Muscle of leg (tissue), 11 donors: Measurements from ENCODE around the gene NPAS2. TPM values are rescaled to one million over a fixed set of nuclear protein-coding genes. Genes with fewer than 3 reads are reported as not detected.

Experiments
- DNase-seq: peaks from one replicate; pipeline ENCODE4 v3.0.0; 2013
- H3K27ac ChIP-seq: one replicate; pipeline ENCODE4 v1.5.1; 2013; ENCODE audit warnings: mild to moderate bottlenecking, low read length, control low read depth
- H3K27me3 ChIP-seq: one replicate; pipeline ENCODE4 v1.6.1; 2013; ENCODE audit warnings: low read length; ENCODE audit not compliant: control insufficient read depth, insufficient read depth
- H3K36me3 ChIP-seq: one replicate; pipeline ENCODE4 v1.6.1; 2013; ENCODE audit warnings: low read length; ENCODE audit not compliant: control insufficient read depth, insufficient read depth
- H3K4me1 ChIP-seq: one replicate; pipeline ENCODE4 v1.6.1; 2013; ENCODE audit warnings: low read length; ENCODE audit not compliant: control insufficient read depth, insufficient read depth
- H3K4me3 ChIP-seq: one replicate; pipeline ENCODE4 v1.5.1; 2013; ENCODE audit warnings: low read length, control low read depth
- H3K9me3 ChIP-seq: replicated peaks from 2 replicates; pipeline ENCODE4 v1.6.1; 2013; ENCODE audit warnings: low read depth, low read length; ENCODE audit not compliant: control insufficient read depth
- WGBS: methylation state at CpG from one replicate; pipeline ENCODE4 v1.1.5; 2013; ENCODE audit warnings: missing lambda C conversion rate; ENCODE audit not compliant: insufficient coverage; 5-methylcytosine and 5-hydroxymethylcytosine counted together
- polyA plus RNA-seq, 8 donors: library from polyadenylated mRNA; unstranded; fragments of 120-200 nt; gene quantifications; one replicate each; pipeline versions ENCODE4 v1.2.1 to v1.2.3, GENCODE V29; 2013; ENCODE audit warnings: inconsistent platforms in 1 of 8, low replicate concordance in 1 of 8; ENCODE audit not compliant: insufficient read length in 8 of 8, insufficient read depth in 1 of 8
- total RNA-seq: library from RNA; stranded (reverse); fragments of 120-200 nt; gene quantifications from one replicate; pipeline ENCODE4 v1.2.4, GENCODE V29; 2013

The NPAS2 gene
- total and polyA plus RNA-seq, 9 donors: 2.9 to 18.5 (median 8.9) TPM

DNA sequence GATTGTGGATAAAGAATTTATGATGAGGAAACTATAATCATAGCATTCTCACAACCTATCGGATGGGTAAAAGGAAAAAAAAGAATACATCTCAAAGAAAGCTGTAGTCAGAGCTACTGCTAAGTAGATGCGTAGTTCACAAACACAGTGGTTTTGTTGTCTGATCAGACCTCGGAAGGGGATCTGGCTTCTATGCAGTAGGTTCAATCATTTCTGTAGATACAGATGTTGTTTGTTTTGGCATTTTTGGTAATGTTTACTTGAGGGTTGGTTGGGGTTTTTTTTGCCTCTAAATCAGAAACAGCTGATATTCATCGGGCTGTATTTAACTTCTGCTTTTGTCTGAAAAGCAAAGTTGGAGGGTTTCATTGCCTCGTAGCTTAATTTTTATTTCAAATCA, 42.1 kb downstream of the NPAS2 start:
- Histone ChIP-seq H3K9me3 (no peaks in the 10 kb centered on the region), H3K27me3 (no peaks in the 10 kb centered on the region), H3K36me3 (no peaks in the 10 kb centered on the region), H3K4me1 (no peaks in the 10 kb centered on the region), H3K27ac (no peak overlapping the region), H3K4me3 (no peak overlapping the region)
- WGBS: 83% methylated on average over 3 of the region's 5 CpGs
- no peak for DNase-seq

- H3K27ac ChIP-seq: no peak overlapping the region
- peaks cover 4% of the 10 kb centered on the region for H3K9me3 ChIP-seq
- no peaks in the 10 kb centered on the region for H3K4me1 ChIP-seq
- WGBS: 87% methylated on average over 2 of the region's 5 CpGs
- DNase-seq: no peak
- H3K36me3 ChIP-seq: no peaks in the 10 kb centered on the region
- no peaks in the 10 kb centered on the region for H3K27me3 ChIP-seq
- H3K4me3 ChIP-seq: no peak overlapping the region
Observed at GRCh38 chr2:100865816-100866460, 46.0 kb downstream of the NPAS2 start.

DNA sequence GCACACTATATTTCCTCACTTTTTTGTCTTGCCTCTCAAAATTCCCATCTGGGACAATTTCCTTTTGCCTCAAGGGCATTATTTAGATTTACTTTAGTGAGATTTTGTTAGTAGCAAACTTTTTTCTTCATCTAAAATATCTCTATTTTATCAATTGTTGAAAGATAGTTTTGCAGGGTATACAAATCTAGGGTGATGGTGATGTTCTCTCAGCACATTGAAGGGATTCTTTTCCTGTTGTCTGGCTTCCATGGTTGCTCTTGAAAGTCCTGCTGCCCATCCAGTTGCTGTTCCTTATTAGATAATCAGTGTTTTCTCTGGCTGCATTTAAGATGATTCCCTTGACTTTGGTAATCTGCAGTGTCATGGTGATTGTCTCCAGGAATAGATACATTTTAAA, 48.1 kb downstream of the NPAS2 start:
- H3K36me3 ChIP-seq: no peaks in the 10 kb centered on the region
- peaks cover 4% of the 10 kb centered on the region for H3K9me3 ChIP-seq
- no peaks in the 10 kb centered on the region for H3K4me1 ChIP-seq
- no peak overlapping the region for H3K4me3 ChIP-seq
- DNase-seq: no peak
- no peaks in the 10 kb centered on the region for H3K27me3 ChIP-seq
- no peak overlapping the region for H3K27ac ChIP-seq

DNA sequence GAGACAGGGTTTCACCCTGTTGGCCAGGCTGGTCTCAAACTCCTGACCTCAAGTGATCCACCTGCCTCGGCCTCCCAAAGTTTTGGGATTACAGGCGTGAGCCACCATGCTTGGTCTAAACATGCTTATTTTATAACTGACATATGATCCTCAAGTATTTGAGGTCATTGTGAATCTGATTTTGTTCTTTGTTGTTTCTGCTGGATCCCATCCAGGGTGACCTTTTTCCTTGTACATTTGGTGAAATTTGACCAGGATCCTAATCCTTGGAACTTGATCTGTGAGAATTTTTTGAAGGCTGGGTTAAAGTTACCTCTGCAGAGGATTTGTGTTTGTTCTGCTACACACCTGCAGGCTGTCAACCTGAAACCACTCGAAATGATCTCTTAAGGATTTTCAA, 49.2 kb downstream of the NPAS2 start:
- H3K4me1 ChIP-seq: no peaks in the 10 kb centered on the region
- no peak for DNase-seq
- no peaks in the 10 kb centered on the region for H3K27me3 ChIP-seq
- 86% methylated on average over 1 of the region's 3 CpGs for WGBS
- H3K36me3 ChIP-seq: no peaks in the 10 kb centered on the region
- no peak overlapping the region for H3K4me3 ChIP-seq
- no peak overlapping the region for H3K27ac ChIP-seq
- peaks cover 4% of the 10 kb centered on the region for H3K9me3 ChIP-seq

DNA sequence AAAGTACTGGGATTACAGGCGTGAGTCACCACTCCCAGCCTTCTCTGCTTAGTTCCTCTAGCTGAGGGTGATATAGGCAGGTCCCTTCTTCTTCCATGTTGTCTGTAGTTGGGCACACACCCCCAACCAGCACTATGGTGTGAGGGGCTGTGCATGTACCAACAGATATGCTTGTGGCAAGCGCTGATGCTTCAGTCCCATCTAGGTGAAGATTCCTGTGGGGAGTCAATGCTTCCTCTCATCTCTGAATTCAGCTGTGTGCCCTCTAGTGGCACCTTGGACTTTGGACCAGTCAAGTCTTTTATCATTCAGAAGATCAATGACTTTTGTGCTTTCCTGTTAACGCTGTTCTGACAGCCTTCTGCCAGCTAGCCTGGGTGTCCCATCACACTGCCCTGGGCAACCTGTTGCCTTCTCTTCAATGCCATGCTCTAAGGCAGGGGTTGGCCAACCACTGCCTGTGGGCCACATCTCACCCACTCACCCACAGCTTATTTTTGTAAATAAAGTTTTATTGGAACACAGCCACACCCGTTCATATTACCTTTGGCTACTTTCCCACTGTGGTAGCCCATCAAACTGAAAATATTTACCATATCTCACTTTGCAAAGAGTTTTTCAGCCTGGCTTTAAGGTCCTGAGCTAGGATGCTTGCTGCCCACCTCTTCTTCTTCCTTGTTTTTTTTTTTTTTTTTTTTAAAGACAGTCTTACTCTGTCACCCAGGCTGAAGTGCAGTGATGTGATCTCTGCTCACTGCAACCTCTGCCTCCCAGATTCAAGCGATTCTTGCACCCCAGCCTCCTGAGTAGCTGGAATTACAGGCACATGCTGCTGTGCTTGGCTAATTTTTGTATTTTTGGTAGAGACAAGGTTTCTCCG, 51.0 kb downstream of the NPAS2 start:
- H3K27ac ChIP-seq: no peak overlapping the region
- no peaks in the 10 kb centered on the region for H3K36me3 ChIP-seq
- peaks cover 6% of the 10 kb centered on the region for H3K9me3 ChIP-seq
- WGBS: 67% methylated on average over 2 of the region's 6 CpGs
- no peak for DNase-seq
- H3K4me1 ChIP-seq: no peaks in the 10 kb centered on the region
- no peak overlapping the region for H3K4me3 ChIP-seq
- no peaks in the 10 kb centered on the region for H3K27me3 ChIP-seq

DNA sequence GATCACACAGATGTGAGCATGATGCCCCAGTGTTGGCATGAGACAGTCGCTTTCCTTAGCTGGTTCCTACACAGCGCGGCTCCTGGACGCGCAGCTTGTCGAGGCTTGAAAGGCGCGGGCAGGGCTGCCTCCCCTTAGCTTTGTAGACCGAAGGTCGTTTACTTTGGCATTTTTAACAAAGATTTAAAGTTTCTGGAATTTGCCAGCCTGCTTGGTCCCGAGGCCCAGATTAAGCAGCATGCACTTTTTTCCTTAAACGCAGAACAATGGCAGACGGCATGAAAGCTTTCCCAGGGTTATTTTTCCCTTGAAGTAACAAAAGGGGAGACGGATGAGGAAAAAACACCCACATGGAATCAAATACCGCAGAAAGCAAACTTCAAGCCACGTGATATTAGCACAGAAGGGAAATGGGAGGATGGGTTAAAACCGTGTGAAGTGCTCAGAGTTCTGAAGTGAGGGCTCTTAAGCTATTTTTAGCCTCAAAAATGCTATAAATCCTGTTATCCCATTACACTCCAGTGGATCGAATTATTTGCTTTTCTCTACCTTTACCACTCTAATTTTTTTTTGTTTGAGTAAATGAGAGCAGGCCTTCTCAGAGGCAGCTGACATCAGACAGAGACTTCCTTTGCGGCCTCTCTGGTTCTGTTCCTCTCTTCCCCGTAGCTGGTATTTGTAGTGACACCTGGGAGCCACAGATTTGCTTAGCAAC, 55.7 kb downstream of the NPAS2 start:
- Histone ChIP-seq H3K27ac (peak overlapping the region; percentile 17), H3K36me3 (no peaks in the 10 kb centered on the region), H3K4me1 (peaks cover 12% of the 10 kb centered on the region), H3K9me3 (peaks cover 2% of the 10 kb centered on the region), H3K4me3 (no peak overlapping the region), H3K27me3 (no peaks in the 10 kb centered on the region)
- 83% methylated on average over 12 of the region's 20 CpGs for WGBS
- DNase-seq: no peak

DNA sequence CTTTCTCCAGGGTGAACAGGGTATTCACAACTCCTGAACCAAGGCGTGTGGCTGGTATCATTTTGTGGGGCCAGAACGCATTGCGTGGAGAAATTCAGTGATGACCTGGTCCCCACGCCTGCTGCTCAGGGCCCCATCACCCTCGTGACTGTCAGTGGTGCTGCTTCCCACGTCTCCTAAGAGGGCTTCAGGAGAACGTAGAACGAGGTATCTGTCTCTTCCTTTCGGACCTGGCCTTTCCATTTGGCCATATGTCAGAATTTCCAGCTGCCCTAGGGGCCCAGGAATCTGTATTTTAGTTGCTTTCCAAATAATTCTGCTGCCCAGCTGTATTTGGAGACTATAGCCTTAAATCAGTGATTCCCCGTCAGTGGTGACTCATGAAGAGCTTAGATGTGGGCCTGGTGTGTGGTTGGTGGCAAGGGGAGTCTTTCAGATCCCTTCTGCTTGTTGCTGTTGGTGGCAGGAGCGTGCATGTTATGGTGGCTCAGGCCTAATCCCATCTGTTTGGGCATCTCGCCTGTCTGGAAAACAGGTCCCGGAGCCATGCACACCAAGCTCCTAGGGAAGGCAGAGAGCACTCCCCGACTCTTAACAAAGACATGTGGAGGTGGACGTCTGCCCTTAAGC, 56.4 kb downstream of the NPAS2 start:
- Histone ChIP-seq H3K4me3 (no peak overlapping the region), H3K4me1 (peaks cover 12% of the 10 kb centered on the region), H3K9me3 (peaks cover 2% of the 10 kb centered on the region), H3K27me3 (no peaks in the 10 kb centered on the region), H3K27ac (peak overlapping the region; percentile 17), H3K36me3 (no peaks in the 10 kb centered on the region)
- no peak for DNase-seq
- 92% methylated on average over 15 of the region's 15 CpGs for WGBS

- Histone ChIP-seq H3K4me3 (no peak overlapping the region), H3K36me3 (no peaks in the 10 kb centered on the region), H3K9me3 (peaks cover 2% of the 10 kb centered on the region), H3K27ac (no peak overlapping the region), H3K27me3 (no peaks in the 10 kb centered on the region), H3K4me1 (peaks cover 12% of the 10 kb centered on the region)
- WGBS: 55% methylated on average over 4 of the region's 5 CpGs
- no peak for DNase-seq
Observed at GRCh38 chr2:100877555-100877954, 57.6 kb downstream of the NPAS2 start.

GRCh38 chr2:100878000-100878791, 58.3 kb downstream of the NPAS2 start:
- Histone ChIP-seq H3K27ac (no peak overlapping the region), H3K36me3 (no peaks in the 10 kb centered on the region), H3K4me3 (no peak overlapping the region), H3K4me1 (peaks cover 12% of the 10 kb centered on the region), H3K9me3 (peaks cover 2% of the 10 kb centered on the region), H3K27me3 (no peaks in the 10 kb centered on the region)
- WGBS: 43% methylated on average over 10 of the region's 16 CpGs
- no peak for DNase-seq
